Measurements from ENCODE around the gene GARIN5B.

GARIN5B gene

GRCh38 chr19:55365245-55365644 is 2.2 kb upstream of the GARIN5B start:
- Histone ChIP-seq H3K4me3 (ENCODE audit: low read length) (no peak overlapping the region), H3K36me3 (replicated peaks; ENCODE audit: insufficient read depth, low read length) (no peaks in the 10 kb centered on the region), H3K9ac (ENCODE audit: low read length) (no peak overlapping the region), H3K9me2 (replicated peaks; ENCODE audit: insufficient read depth, low read length) (no peaks in the 10 kb centered on the region), H2AFZ (ENCODE audit: low read length) (no peak overlapping the region), H3K27me3 (replicated peaks; ENCODE audit: insufficient read depth, low read length) (peaks cover 72% of the 10 kb centered on the region), H3F3A (ENCODE audit: insufficient read depth, low read length) (no peaks in the 10 kb centered on the region), H3K27ac (ENCODE audit: low read length) (no peak overlapping the region), H3K9me3 (replicated peaks; ENCODE audit: insufficient read depth, low read length) (no peaks in the 10 kb centered on the region), H3K79me2 (ENCODE audit: low read length) (no peaks in the 10 kb centered on the region), H3K4me2 (ENCODE audit: low read depth, low read length) (no peak overlapping the region), H3K4me1 (ENCODE audit: low read length) (no peaks in the 10 kb centered on the region), H4K20me1 (ENCODE audit: insufficient read depth, low read length) (no peaks in the 10 kb centered on the region)
- DNase-seq = no peak
- no peak for TF ChIP-seq EZH2 (optimal IDR thresholded peaks at IDR 0.05; ENCODE audit: low read depth, low read length)
- TF ChIP-seq EZH2phosphoT487 (IDR thresholded peaks at IDR 0.05; ENCODE audit: low read length) = no peak
- TF ChIP-seq, protein P1, sequence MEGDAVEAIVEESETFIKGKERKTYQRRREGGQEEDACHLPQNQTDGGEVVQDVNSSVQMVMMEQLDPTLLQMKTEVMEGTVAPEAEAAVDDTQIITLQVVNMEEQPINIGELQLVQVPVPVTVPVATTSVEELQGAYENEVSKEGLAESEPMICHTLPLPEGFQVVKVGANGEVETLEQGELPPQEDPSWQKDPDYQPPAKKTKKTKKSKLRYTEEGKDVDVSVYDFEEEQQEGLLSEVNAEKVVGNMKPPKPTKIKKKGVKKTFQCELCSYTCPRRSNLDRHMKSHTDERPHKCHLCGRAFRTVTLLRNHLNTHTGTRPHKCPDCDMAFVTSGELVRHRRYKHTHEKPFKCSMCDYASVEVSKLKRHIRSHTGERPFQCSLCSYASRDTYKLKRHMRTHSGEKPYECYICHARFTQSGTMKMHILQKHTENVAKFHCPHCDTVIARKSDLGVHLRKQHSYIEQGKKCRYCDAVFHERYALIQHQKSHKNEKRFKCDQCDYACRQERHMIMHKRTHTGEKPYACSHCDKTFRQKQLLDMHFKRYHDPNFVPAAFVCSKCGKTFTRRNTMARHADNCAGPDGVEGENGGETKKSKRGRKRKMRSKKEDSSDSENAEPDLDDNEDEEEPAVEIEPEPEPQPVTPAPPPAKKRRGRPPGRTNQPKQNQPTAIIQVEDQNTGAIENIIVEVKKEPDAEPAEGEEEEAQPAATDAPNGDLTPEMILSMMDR (IDR thresholded peaks at IDR 0.05; ENCODE audit: low read length) = no peak

GRCh38 chr19:55362174-55362989 is 678 bp downstream of the GARIN5B start:
- H3K9ac ChIP-seq (ENCODE audit: low read length) = no peak overlapping the region
- no peaks in the 10 kb centered on the region for H4K20me1 ChIP-seq (ENCODE audit: insufficient read depth, low read length)
- H3K27ac ChIP-seq (ENCODE audit: low read length) = no peak overlapping the region
- no peaks in the 10 kb centered on the region for H3K79me2 ChIP-seq (ENCODE audit: low read length)
- no peak for TF ChIP-seq EZH2 (optimal IDR thresholded peaks at IDR 0.05; ENCODE audit: low read depth, low read length)
- TF ChIP-seq, protein P1 (IDR thresholded peaks at IDR 0.05; ENCODE audit: low read length) = no peak
- TF ChIP-seq EZH2phosphoT487 (IDR thresholded peaks at IDR 0.05; ENCODE audit: low read length) = no peak
- no peaks in the 10 kb centered on the region for H3K9me3 ChIP-seq (replicated peaks; ENCODE audit: insufficient read depth, low read length)
- no peaks in the 10 kb centered on the region for H3F3A ChIP-seq (ENCODE audit: insufficient read depth, low read length)
- DNase-seq = no peak
- peaks cover 5% of the 10 kb centered on the region for H3K4me1 ChIP-seq (ENCODE audit: low read length)
- H3K36me3 ChIP-seq (replicated peaks; ENCODE audit: insufficient read depth, low read length) = no peaks in the 10 kb centered on the region
- no peaks in the 10 kb centered on the region for H3K9me2 ChIP-seq (replicated peaks; ENCODE audit: insufficient read depth, low read length)
- no peak overlapping the region for H3K4me2 ChIP-seq (ENCODE audit: low read depth, low read length)
- H3K4me3 ChIP-seq (ENCODE audit: low read length) = no peak overlapping the region
- H3K27me3 ChIP-seq (replicated peaks; ENCODE audit: insufficient read depth, low read length) = peaks cover 49% of the 10 kb centered on the region
- H2AFZ ChIP-seq (ENCODE audit: low read length) = no peak overlapping the region

- H3K79me2 ChIP-seq (ENCODE audit: low read length) = no peaks in the 10 kb centered on the region
- no peaks in the 10 kb centered on the region for H3F3A ChIP-seq (ENCODE audit: insufficient read depth, low read length)
- DNase-seq = no peak
- TF ChIP-seq EZH2 (optimal IDR thresholded peaks at IDR 0.05; ENCODE audit: low read depth, low read length) (no peak), EZH2phosphoT487 (IDR thresholded peaks at IDR 0.05; ENCODE audit: low read length) (no peak)
- TF ChIP-seq, protein P1 (IDR thresholded peaks at IDR 0.05; ENCODE audit: low read length) = no peak
- H3K4me2 ChIP-seq (ENCODE audit: low read depth, low read length) = no peak overlapping the region
- H3K9me3 ChIP-seq (replicated peaks; ENCODE audit: insufficient read depth, low read length) = no peaks in the 10 kb centered on the region
- H3K9me2 ChIP-seq (replicated peaks; ENCODE audit: insufficient read depth, low read length) = no peaks in the 10 kb centered on the region
- peaks cover 54% of the 10 kb centered on the region for H3K27me3 ChIP-seq (replicated peaks; ENCODE audit: insufficient read depth, low read length)
- no peak overlapping the region for H3K27ac ChIP-seq (ENCODE audit: low read length)
- no peak overlapping the region for H2AFZ ChIP-seq (ENCODE audit: low read length)
- H3K4me1 ChIP-seq (ENCODE audit: low read length) = peaks cover 5% of the 10 kb centered on the region
- no peak overlapping the region for H3K9ac ChIP-seq (ENCODE audit: low read length)
- no peaks in the 10 kb centered on the region for H4K20me1 ChIP-seq (ENCODE audit: insufficient read depth, low read length)
- no peaks in the 10 kb centered on the region for H3K36me3 ChIP-seq (replicated peaks; ENCODE audit: insufficient read depth, low read length)
- H3K4me3 ChIP-seq (ENCODE audit: low read length) = no peak overlapping the region
Observed at GRCh38 chr19:55360902-55361301, 2.2 kb downstream of the GARIN5B start.
